Tibial nerve (tissue), 3 donors: ENCODE results near the gene UGT1A9.

Experiments
- POLR2A ChIP-seq, 2 donors: fragments of 450-650 bp; IDR thresholded peaks; one replicate each; pipeline ENCODE4 v1.6.1; 2017; ENCODE audit warnings: antibody characterized with exemption in 2 of 2, mild to moderate bottlenecking in 2 of 2, moderate library complexity in 2 of 2
- TF ChIP-seq, protein P1 (sequence below), 5 experiments: fragments of 200-600 bp in 3 of 5; fragments of 450-650 bp in 2 of 5; sonication (generic) in 3 of 5; IDR thresholded peaks; one replicate each; pipeline ENCODE4 v1.5.1; 2016 to 2019; ENCODE audit warnings: antibody characterized with exemption in 5 of 5, mild to moderate bottlenecking in 3 of 5, moderate library complexity in 2 of 5

DNA sequence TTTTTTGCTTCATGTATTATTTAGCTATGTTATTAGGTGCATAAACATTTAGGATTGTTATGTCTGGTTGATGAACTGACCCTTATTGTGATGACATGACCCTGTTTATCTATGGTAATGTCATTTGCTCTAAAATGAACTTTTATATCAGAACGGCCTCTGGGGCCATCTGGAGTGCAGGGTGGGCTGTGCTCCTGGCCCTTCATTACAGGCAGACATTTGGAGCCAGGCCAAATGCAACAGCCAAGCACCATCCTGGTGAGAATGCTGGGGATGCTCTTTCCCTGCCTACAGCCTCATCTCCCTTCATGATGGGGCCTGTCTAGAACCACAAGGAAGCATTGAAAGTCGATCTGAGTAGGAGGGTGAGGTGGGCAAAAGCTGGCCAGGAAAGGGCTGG lies 144.6 kb downstream of the UGT1A9 start:
- TF ChIP-seq, protein P1, sequence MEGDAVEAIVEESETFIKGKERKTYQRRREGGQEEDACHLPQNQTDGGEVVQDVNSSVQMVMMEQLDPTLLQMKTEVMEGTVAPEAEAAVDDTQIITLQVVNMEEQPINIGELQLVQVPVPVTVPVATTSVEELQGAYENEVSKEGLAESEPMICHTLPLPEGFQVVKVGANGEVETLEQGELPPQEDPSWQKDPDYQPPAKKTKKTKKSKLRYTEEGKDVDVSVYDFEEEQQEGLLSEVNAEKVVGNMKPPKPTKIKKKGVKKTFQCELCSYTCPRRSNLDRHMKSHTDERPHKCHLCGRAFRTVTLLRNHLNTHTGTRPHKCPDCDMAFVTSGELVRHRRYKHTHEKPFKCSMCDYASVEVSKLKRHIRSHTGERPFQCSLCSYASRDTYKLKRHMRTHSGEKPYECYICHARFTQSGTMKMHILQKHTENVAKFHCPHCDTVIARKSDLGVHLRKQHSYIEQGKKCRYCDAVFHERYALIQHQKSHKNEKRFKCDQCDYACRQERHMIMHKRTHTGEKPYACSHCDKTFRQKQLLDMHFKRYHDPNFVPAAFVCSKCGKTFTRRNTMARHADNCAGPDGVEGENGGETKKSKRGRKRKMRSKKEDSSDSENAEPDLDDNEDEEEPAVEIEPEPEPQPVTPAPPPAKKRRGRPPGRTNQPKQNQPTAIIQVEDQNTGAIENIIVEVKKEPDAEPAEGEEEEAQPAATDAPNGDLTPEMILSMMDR (IDR thresholded peaks at IDR 0.05) = no peak
- no peak for TF ChIP-seq POLR2A (IDR thresholded peaks at IDR 0.05)
